ENCODE results near the gene TMEM115.

GRCh38 chr3:50350213-50350526, 9.2 kb downstream of the TMEM115 start:
- TF ChIP-seq POLR2AphosphoS5 (IDR thresholded peaks at IDR 0.05) (no peak), CTCF (IDR thresholded peaks at IDR 0.05) (no peak), POLR2A (IDR thresholded peaks at IDR 0.05) (no peak)

Measured in prostate gland (tissue), 2 donors.